Measurements from ENCODE around the gene PIP5K1B.
A peak's percentile ranks its signal among the peaks of the same experiment; 100 is the strongest.

DNA sequence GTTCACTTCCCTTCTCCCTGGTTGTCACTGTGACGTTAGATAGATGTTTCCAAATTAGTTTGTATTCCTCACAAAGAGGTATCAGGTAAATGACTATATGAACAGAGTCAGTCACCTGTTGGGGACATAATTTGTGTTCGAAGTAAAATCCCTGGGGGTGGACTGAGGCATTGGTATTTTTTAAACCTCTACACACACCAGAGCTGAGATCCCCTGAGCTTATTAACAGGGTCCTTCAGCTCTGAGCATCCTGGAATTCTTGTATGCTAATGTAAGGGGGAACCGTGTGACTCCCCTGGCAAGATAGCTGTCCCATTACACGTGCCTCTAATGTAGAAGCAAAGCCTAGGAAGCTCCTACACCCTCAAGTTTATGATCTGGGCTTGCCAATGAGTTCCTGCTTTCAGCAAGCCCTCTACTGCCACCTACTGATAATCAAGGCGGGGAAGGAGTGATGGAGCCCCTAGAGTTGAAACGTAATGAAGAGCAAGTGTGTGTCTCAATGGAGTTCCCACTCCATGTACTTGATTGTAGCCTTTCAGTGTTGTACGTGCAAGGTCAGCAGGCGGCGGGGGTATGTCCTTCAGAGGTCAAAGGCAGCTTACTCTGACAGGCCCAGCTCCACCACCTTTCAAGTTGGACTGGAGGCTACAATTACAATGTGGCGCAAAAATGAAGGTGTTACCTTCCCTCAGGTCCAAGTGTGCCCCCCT, 294.5 kb downstream of the PIP5K1B start:
- TF ChIP-seq, protein P1, sequence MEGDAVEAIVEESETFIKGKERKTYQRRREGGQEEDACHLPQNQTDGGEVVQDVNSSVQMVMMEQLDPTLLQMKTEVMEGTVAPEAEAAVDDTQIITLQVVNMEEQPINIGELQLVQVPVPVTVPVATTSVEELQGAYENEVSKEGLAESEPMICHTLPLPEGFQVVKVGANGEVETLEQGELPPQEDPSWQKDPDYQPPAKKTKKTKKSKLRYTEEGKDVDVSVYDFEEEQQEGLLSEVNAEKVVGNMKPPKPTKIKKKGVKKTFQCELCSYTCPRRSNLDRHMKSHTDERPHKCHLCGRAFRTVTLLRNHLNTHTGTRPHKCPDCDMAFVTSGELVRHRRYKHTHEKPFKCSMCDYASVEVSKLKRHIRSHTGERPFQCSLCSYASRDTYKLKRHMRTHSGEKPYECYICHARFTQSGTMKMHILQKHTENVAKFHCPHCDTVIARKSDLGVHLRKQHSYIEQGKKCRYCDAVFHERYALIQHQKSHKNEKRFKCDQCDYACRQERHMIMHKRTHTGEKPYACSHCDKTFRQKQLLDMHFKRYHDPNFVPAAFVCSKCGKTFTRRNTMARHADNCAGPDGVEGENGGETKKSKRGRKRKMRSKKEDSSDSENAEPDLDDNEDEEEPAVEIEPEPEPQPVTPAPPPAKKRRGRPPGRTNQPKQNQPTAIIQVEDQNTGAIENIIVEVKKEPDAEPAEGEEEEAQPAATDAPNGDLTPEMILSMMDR (conservative IDR thresholded peaks at IDR 0.05 in 1 of 2, IDR thresholded peaks at IDR 0.05 in 1 of 2; ENCODE audit: extremely low read depth in 1 of 2, insufficient read depth in 1 of 2, low read depth in 1 of 2, low read length in 2 of 2) = peak; percentile 90 to 97
- no peak for TF ChIP-seq EZH2 (IDR thresholded peaks at IDR 0.05; ENCODE audit: borderline replicate concordance, low read length)

Data from mammary epithelial cell (primary cell).